Anterior cingulate cortex (tissue), 58 donors: Measurements from ENCODE around the gene WFDC10A.
"Not testable (repeated sequence)": the region's sequence is repeated elsewhere in the genome, so short reads cannot be mapped to it uniquely, and the experiment has no call there.

Source experiments
- DNase-seq, 58 donors: peaks; one replicate each; lab custom pipeline; 2025; lab: John Stamatoyannopoulos, UW

WFDC10A gene

GRCh38 chr20:45647441-45648050 is 18.0 kb downstream of the WFDC10A start:
- no peak for DNase-seq

- no peak for DNase-seq
These were observed 19.8 kb downstream of the WFDC10A start for GRCh38 chr20:45649312-45649863.

DNA sequence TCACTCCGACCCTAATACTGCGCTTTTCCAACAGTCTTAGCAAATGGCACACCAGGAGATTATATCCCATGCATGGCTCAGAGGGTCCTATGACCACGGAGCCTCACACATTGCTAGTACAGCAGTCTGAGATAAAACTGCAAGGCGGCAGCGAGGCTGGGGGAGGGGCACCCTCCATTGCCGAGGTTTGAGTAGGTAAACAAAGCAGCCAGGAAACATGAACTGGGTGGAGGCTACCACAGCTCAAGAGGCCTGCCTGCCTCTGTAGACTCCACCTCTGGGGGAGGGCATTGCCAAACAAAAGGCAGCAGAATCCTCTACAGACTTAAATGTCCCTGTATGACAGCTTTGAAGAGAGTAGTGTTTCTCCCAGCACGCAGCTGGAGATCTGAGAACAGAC is 22.2 kb downstream of the WFDC10A start:
- DNase-seq = not testable (repeated sequence)

- DNase-seq = not testable (repeated sequence)
These were observed 27.5 kb downstream of the WFDC10A start for GRCh38 chr20:45657038-45657437.

- DNase-seq = no peak
These were observed 40.6 kb downstream of the WFDC10A start, which contains the start of gene WFDC11 for GRCh38 chr20:45670139-45670538. Gene WFDC11 (minus strand): TSS chr20:45670239. CDS start chr20:45650600, 19,639 bp downstream.

DNA sequence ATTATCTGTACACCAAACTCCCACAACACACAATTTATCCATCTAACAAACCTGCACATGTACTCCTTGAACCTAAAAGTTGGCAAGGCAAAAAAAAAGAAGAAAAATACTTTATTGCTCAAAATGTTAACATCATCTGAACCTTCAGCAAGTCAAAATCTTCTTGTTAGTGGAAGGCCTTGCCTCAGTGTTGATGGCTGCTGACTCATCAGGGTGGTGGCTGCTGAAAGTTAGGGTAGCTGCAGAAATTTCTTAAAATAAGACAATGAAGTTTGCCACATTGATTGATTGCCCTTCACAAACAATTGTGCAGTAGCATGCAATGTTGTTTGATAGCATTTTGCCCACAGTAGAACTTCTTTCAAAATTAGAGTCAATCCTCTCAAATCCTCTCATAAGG is 43.2 kb downstream of the WFDC10A start:
- DNase-seq = no peak

DNA sequence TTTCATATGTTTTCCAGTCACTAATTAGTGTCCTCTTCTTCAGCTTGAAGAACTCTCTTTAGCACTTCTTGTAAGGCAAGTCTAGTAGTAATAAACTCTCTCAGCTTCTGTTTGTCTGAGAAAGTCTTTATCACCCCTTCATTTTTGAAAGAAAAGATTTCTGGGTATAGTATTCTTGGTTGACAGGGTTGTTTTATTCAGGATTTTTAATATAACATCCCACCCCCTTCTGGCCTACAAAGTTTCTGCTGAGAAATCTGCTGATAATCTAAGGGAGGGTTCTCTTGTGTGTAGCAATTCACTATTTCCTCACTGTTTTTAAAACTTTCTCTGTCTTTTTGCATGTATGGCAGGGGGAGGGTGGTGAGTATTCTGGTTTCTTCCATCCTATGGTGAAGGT is 50.1 kb downstream of the WFDC10A start:
- DNase-seq = no peak
